ENCODE measurements around the gene OCSTAMP.

Gene OCSTAMP, protein sequence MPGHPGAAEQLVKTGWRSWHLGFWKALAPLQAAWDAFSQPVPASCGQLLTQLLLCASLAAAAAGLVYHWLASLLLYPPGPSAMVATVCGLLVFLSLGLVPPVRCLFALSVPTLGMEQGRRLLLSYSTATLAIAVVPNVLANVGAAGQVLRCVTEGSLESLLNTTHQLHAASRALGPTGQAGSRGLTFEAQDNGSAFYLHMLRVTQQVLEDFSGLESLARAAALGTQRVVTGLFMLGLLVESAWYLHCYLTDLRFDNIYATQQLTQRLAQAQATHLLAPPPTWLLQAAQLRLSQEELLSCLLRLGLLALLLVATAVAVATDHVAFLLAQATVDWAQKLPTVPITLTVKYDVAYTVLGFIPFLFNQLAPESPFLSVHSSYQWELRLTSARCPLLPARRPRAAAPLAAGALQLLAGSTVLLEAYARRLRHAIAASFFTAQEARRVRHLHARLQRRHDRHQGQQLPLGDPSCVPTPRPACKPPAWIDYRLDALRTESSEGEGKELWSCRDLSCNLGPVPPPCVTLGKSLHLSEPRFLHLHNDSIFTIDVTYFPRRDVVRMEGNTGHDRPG

GRCh38 chr20:46550461-46550860 lies at the start of gene OCSTAMP:
Gene OCSTAMP, minus strand, starts transcription at chr20:46550654. Its CDS starts 94 bp downstream, at chr20:46550560.
- DNase-seq: no peak

- no peak for DNase-seq
These were observed 49.0 kb upstream of the OCSTAMP start for GRCh38 chr20:46599227-46599987.

DNA sequence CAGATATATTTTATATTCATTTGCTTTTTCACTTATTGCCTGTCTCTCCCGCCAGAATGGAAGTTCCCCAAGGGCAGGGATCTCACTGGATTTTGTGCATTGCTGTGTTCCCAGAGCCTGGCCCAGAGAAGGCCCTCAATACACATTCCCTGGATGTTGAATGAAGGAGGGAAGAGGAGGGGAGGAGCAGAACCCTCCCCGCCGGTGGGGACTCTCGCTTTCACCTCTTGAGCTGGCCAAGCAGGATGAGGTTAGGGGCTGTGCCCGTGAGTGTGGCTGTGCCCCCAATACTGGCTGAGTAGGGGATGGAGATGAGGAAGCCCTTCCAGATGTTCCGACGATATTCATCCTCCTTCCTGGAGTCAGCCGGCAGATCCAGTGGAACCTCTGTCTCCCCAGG lies 45.5 kb upstream of the OCSTAMP start:
- DNase-seq: no peak

DNA sequence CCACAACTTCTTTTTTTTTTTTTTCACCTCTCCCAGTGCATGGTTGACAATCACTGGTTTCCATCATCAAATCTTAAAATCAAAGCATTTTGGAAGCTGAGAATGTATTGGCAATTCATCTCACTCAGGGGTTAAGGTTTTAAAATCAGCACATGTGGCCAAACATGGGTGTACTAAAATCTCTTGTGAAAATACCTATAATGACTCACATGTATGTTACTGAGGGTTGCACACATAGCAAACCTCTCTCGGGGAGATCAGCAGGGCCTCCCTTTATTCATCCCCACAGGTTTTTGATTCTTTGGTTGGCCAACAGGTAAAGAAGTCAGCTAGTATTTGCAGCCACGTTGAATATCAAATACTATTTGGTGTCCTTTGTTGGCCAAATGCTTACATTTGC lies 44.3 kb upstream of the OCSTAMP start:
- DNase-seq: no peak

DNA sequence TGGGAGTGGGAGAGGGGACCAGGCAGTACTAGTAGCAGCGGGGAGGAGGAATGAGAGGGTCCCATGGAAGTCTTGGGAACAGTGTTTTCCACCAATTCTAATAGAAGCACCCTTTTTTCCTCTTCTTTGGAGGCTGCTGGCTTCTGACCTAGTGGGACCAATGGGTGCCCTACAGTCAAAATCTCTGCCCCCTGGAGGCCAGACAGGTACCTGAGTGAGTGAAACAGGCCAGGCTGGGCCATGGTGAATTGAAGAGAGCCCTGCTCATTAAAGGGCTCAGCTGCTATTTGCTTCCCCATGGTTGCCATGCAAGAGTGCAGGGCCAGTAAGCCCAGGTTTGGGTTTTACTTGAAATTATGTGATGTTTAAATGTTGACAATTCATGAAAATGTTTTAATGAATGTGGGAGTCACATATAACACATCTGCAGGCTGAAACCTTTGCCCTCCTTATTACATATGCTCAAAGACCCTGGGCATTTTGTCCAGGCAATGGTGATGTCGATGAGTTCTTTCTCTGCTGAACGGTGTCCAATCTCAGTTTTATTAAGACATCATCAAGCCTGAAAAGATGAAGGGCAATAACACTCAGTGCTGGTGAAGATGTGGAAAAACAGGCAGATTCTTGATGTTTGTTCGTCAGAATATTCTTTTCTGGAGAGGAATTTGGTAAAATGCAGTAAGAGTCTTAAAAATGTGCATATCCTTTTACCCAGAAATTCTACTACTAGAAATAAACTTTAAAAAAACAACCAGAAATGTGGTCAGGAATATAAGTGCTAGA lies 42.3 kb upstream of the OCSTAMP start:
- DNase-seq: no peak

DNA sequence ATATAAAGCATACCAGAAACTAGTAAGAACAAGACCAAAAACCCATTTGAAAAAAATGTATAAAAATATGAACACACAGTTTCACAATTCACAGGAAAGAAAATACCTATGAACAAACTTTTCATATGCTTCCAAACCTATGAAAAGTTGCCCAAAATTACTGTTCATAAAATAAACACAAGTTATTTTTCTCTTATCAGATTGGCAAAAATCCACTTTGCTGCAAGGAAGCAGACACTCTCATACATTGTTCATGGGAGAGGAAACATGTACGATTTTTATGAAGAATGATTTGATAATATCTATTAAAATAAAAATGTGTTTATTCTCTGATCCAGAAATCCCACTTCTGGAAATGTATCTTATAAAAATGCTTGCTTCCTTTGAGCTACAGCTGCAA lies 40.0 kb upstream of the OCSTAMP start:
- no peak for DNase-seq

GRCh38 chr20:46588532-46589511 lies 38.4 kb upstream of the OCSTAMP start:
- no peak for DNase-seq

- no peak for DNase-seq
These were observed 37.5 kb upstream of the OCSTAMP start for GRCh38 chr20:46587986-46588385.

DNA sequence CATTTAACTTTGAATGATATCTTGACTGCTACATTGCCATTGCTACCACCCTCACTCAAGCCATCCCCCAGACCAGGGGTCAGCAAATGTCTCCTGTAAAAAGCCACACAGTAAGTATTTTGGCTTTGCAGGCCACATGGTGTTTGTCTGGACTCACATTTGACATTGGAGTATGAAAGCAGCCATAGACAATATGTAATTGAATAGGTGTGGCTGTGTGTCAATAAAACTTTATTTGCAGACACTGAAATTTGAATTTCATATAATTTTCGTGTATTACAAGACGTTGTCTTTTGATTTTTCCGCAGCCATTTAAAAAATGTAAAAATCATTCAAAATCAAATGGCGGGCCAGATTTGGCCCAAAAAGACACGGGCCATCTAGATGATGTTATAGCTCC lies 36.3 kb upstream of the OCSTAMP start:
- no peak for DNase-seq

- no peak for DNase-seq
These were observed 34.1 kb upstream of the OCSTAMP start for GRCh38 chr20:46584508-46584907.

DNA sequence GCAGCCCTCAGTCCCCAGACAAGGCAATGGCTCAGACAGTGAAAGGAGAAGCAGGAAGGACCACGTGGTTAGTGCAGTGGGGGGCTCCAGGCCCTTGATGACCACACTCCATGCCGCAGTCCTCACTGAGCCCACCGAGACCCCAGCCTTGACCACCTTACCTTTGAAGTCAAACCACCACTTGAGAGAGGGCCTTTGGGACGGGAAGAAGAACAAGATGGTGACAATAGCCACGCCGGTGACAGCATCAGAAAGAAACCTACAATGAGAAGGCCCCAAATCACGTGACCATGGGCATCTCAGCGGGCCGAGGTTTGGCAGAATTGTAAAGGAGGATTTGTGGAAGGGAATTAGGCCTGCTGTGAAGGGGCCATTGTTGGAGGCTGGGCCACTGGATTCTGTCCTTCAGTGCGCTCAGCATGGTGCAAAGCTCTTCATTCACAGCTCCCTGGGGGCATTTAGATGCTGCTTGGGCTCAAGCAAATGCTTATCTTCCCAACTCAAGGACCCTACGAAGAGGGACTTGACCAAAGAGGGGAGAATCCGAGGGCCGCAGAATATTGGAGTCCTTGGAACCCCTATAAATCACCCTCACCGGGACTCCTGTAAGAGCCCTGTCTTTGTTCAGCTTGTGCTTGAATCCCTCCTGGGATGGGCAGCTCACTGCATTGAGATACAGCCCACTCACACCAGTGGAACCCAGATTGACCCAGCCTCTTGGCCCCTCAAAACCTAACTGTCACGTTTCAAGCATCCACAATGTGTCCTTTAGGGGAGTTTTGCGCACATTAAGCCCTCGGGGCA lies 33.2 kb upstream of the OCSTAMP start:
- DNase-seq: no peak

DNA sequence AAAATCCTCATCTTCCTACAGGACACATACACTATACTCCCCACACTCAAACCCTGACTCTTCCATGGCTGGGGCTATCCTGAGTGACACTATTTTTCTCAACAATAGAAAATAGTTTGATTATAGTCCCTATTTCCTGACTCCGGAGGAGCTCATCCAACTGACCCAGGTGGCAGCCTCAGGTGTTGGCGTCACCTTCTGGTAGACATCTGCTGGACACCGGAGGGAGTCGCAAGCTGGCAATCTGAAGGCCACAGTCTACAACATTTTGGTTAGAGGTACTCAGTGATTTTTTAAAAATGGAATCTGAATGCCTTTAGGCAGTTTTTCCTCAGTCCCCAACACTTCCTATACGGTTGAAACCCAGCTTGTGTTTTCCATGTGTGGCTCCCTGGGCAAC lies 32.2 kb upstream of the OCSTAMP start:
- DNase-seq: no peak

DNA sequence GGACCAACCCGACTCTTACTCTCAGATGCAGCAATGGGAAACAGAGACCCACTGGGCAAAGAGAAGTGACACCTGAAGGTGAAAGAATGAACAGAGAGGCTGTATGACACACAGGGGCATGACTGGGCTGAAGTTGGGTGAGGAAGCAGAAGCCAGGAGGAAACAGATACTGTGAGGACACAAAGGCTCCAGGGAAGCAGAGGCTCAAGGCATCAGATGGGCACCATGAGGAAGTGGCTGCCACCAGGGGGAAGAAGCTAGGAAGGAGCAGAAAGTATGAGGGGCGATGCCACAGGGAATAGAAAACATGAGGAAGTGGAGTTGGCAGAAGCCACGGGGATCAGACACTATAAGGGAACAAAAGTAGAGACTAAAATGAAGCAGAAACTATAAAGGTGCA lies 30.9 kb upstream of the OCSTAMP start:
- no peak for DNase-seq

GRCh38 chr20:46580613-46581205 lies 30.3 kb upstream of the OCSTAMP start:
- DNase-seq: no peak

DNA sequence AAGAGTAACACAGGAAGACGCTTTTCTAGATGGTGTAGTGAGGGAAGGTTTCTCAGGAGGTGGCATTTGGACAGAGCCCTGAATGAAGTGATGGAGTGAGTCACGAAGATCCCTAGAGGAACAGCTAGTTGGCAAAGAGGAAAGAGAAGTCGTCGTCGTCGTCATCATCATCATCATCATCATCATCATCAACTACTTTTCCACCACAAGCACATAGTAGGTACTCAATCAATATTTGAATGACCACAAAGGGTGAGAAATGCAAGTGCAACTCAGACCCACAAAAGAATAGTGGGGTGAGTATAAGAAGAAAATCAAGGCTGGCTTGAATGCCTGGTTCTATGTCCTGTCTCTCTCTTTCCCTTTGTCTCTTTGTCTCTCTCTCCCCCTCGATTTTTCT lies 28.3 kb upstream of the OCSTAMP start:
- DNase-seq: no peak

DNA sequence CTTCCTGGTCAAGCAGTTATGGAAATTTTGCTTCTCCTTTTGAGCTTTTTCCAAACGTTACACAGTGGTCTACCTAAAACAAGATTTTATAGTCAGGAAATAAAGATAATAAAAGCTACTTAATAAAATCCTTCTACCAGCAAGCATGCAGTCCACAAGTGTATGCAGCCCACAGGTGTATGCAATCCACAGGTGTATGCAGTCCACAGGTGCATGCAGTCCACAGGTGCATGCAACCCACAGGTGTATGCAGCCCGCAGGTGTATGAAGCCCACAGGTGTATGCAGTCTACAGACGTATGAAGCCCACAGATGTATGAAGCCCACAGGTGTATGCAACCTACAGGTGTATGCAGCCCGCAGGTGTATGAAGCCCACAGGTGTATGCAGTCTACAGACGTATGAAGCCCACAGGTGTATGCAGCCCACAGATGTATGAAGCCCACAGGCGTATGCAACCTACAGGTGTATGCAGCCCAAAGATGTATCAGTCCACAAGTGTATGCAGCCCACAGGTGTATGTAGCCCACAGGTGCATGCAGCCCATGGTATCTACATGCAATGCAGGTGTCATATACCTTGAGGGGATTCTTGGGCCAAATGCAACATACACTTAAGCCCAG lies 26.4 kb upstream of the OCSTAMP start:
- no peak for DNase-seq

DNA sequence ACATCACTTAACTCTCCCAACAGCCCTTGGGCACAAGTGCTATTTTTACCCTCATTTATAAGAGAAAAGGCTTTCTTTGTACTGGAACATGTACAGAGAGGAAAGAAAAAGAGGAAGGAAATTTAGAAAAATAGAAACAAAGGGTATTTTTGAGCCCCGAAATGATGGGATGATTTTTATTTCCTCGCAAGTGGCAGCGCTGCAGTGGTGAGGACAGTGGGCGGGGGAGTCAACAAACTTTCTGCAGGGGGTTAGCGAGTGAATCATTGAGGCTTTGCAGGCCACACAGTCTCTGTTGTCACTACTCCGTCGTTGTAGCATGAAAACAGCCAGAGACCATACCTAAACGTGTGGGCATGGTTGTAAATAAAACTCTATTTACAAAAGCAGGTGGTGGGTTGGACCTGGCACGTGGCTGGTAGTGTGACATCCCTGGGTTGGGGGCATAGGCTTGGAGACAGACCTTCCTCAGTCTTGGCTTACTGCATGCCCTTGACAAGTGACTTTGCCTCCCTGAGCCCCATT lies 25.5 kb upstream of the OCSTAMP start:
- no peak for DNase-seq

DNA sequence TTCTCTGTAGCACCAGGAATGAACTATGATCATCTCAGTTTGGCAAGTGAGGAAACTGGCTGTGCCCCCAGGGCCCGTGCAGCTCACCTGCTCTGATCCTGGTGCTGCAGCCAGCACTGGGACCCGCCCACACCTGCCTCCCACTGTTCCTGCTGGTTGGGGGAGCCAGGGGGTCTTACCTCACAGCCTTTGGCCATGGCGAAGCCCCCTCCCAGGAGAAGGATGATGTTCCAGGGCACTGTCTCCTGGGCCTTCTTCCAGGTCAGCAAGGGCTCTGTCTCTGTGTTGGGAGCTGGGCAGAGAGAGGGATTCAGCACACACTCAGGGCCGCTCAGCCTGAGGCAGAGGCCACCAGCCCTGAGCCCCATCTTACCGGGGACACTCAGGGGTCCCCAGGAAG lies 24.9 kb upstream of the OCSTAMP start:
- DNase-seq: no peak

- DNase-seq: no peak
These were observed 23.5 kb upstream of the OCSTAMP start for GRCh38 chr20:46573788-46574584.

Measured in NCI-H1105 (cell line).